Measurements from ENCODE around the gene TNNT3.

TNNT3 gene

DNA sequence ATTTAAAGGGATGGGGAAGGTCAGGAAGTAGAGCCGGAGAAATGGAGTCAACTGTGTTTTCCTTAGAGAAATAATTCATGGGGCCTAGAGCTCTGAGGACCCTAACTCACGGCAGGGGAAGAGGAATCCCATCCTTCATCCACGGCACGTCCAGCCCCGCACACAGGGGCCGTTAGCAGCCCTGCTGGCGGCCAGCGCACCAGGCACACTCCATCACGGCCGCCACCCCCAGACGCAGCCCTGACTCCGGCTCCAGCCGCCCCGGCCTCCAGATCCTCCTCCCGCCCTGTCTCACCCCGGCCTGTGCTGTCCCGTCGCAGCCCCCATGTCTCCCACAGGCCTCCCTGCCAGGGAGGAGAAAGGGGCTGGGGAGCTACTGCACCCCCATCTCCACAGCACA lies 38.9 kb downstream of the TNNT3 start:
- no peak for DNase-seq (ENCODE audit: low spot score)

DNA sequence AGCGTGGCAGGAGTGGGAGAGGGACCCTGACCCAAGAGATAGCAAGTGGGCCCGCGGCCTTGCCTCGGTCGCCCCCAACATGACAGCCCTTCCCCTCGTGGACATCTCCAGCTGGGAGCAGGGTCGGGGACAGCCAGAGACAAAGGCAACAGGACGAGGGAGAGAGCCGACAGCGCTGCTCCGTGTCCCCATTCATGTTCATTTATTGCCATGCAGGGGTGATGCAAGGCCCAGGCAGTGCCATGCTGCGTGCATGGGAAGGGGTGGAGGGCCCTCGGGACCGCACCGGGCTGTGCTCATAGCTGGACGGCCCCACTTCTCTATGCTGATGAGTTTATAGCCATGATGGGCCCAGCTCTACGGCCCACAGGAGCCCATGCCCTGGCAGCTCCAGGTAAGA lies 40.3 kb downstream of the TNNT3 start:
- DNase-seq (ENCODE audit: low spot score), result no peak

DNA sequence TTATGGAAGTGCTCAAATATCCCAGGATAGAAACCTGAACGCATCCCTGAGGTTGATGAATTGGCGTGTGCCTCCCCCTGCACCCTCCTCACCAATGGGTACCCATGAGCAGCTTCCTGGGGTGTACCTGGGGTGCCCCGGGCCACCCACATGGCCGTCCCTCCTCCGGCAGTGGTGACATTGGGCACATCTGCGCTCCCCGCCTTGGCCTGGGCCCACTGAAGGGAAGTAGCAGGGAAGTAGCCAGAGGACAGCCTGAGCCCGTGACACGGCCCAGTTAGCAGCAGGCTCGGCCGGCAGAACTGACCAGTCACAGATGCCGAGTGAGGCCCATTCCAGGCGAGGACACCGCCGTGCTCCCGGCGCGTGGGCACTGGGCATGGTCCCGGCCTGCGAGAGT lies 44.4 kb downstream of the TNNT3 start:
- no peak for DNase-seq (ENCODE audit: low spot score)

DNA sequence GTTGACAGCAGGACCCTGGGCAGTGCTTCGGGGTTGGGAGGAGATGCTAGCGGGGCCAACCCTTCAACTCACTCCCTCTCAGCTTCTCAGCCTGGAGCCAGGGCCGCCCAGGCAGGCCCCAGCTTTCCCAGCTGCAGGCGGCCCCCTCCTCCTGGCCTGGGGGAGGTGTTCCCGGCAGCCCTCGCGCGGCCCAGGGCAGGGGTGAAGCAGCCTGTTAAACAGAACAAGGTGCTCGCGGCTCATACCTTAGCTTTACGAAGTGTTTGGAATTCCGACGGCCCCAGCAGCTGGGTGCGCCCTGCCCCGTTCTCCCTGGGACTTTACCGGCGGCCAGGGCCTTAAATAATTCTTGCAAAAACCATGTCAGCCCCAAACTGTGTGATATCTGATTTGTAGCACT lies 44.8 kb downstream of the TNNT3 start:
- no peak for DNase-seq (ENCODE audit: low spot score)

DNA sequence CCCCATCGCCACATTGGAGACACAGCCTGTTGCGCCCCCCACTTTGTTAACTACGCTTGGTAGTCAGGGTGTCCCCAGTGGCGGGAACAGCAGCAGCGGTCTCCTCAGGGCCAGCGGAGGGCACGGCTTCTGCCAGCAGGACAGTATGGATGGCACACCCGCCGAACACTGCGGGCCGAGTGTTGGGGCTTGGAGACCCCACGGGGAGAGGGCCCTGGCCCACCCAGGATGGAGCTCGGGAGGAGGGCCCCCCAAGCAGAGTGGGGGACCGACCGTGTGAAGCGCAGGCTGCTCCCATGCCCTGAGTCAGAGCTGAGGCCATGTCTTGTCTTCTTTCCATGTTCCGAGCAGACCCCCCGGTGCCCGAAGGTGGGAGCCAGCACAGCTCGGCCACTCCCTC lies 45.5 kb downstream of the TNNT3 start:
- no peak for DNase-seq (ENCODE audit: low spot score)

DNA sequence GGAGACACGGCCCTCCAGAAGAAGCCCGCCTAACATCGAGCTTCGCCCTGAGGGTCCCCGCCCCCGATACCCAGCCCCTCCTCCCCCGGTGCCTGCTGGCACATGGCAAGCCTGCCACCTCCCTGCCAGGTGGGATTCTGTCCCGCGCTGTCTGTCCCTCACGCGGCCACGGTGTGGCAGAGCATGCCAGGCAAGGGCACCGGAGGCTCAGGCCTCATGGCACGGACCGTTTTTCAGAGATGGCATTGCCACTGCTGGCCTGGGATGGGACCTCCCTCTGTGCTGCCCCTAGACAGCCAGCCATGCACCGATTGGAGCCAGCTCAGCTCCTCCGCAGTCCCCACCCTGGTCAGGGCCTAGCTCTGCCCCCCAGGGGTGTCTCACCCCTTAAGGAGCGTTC lies 47.0 kb downstream of the TNNT3 start:
- DNase-seq (ENCODE audit: low spot score), result no peak

DNA sequence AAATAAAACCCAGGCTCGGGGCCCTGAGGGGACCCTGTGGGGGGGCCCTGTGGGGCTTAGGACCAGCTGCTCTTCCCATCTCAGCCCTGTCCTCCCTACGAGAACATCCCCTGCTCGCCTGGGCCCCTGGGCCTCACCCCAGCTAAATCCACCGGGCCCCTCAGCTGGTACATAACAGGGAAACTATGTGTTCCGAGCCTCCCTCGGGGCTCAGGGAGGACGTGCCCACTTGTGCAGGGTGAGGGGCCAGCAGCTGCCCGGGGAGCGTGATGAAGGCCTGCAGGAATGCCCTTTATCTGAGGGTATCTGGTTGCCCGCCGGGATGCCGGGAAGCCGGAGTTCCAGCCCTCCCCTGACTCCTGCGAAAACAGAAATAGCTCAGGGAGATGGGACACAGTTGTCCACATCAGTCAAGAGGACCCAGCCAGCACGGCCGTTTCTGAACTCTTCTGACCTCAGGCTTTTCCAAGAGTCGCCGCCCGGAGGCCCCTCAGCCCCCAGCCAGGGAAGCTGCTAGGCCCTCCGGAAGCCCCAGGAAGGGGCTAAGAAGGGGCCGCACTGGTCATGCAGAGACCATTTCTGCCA lies 48.2 kb downstream of the TNNT3 start:
- no peak for DNase-seq (ENCODE audit: low spot score)

DNA sequence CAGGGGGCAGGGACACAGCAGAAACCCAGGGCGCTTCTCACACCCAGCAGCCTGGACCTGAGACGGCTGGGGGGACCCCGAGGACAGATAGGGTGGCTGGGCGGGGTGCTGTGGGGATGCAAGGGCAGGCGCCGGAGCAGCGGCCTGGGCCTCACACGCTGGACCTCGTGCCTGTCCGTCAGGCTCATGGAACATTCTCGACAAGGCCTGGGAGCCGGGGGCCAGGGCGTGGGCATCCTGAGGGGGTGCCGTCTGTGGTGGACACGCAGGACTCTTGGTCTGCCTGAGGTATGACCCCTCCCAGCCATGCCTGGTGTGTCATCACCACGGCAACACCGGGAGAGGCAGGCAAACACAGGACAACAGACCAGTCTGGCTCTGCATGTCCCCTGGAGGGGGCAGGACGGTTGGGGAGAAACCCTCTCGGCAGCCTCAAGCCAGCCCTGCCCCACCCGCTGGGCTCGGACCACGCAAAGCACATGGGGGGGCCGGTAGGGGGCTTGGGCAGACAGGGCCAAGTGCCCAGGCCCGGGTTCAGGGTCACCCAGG lies 49.0 kb downstream of the TNNT3 start:
- no peak for DNase-seq (ENCODE audit: low spot score)

DNA sequence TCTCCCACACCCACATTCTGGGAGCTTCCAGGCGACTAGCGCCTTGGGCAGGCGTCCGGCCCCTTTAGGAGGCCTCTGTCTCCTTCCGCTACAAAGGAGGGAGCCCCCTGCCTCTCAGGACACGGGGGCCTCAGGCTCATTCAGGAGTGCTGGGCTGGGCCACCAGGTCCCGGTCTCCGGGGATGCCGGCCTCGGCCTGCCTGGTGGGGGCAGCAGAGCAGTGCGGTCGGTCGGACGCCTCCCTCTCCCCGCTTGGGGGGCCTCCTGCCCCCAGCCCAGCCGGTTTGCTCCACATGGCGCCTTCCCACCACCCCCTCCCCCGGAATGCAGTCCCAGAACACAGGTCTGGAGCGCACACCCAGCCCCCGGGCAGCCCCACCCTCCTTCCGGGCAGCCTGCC lies 49.5 kb downstream of the TNNT3 start:
- DNase-seq (ENCODE audit: low spot score), result no peak

DNA sequence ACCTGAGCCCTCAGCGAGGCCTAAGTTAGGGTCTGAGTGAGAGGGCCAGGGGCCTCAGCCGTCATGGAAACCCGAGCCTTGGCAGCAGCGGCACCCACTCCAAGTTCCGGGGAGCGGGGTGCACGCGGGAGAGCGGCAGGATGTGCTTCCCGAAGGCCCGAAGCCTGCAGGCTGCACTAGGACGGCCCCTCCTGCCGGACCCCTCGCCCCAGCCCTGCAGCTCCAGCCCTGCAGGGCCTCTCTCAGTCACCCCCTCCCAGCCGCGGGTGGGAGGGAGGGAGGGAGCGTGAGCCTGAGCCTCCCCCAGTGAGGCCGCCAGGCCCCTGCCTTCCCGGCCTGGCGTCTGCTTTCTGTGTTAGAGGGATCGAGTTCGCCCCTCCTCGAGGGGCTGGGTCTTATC lies 50.3 kb downstream of the TNNT3 start:
- DNase-seq (ENCODE audit: low spot score), result no peak

DNA sequence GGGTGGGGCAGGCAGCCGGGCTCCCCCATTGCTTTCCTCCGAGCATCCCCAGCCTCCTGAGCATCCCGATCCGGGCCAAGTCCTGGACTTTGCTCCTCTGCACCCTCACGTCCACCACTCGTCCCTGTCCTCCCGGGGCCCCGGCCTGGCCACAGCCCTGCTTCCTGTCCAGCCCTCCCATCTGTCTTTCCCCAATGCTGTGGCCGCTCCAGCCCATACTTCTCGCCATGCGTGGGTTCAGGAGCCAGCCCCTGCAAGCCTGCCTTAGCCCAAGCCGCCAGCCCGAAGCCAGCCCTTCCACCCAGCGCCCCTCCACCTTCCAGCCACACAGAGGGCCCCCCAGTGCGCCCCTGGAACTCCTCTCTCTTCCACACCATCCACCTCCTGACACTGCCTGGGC lies 51.5 kb downstream of the TNNT3 start:
- DNase-seq (ENCODE audit: low spot score), result no peak

DNA sequence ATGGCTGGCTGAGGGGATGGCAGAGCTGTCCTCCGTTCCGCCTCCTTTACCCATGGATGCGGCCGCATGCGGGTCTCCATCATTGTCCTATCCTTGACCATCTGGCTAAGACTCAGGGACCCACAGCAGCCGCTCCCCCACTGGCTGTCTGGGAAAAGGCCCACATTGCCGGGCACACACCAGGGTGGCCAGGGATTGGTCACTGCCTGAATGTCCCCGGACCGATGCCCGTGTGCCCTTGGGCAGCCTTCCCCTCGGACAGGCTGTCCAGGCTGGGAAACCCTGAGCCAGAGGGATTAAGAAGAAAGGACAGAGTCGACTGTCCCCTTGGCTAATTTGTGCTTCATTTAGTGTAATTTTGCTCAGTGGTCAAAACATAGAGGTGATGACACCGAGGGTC lies 55.7 kb downstream of the TNNT3 start:
- DNase-seq (ENCODE audit: low spot score), result no peak

DNA sequence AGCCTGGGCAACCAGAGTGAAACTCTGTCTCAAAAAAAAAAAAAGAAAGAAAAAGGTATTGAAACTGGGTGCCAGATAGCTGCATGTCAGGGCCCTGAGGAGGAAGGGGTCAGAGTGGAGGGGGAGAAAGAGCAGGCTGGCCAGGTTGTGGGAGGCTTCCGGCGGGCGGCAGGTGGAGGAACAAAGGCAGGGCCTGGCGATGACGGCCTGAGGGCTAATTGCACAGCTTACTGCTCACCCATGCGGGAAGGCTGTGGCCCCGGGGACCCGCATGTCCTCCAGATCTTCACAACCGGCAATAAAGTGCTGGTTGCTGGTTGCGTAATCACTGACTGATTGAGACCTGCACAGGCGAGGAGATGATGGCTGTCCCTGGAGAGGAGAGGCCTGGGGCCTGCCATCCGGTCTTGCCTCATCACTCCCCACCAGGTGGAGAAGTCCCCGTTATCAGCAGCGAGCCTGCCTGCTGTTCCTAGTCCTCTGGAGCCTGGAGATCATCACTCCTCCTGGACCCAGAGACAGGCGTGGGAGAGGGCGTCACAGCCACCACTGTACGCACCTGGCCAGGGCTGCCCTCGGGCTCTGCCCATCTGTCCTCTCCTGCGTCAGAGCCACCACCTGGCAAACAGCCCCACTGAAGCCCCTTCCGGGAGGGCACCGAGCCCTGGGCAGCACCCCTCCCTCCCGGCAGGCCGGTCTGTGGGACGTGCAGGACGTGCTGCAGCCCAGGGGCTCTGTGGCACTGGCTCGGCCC lies 59.4 kb downstream of the TNNT3 start:
- no peak for DNase-seq (ENCODE audit: low spot score)

DNA sequence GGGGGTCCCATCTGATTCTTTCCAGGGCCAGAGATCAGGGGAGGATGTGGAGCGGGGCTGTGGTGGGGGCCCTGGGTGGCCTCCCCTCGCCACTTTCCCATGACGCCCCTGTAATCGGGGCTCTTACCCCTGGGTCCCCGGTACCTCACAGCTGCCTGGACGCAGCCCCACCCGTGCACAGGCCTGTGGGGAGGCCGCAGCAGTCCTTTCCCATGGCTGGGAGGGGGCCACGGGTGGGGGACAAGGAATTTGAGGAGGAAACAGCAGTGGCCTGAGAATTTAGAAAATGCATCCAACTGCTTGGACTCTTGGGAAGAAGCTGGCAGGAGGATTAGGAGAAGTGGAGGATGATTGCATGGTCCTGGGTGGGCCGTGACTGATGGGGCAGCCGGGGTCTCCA lies 60.1 kb downstream of the TNNT3 start:
- DNase-seq (ENCODE audit: low spot score), result no peak

DNA sequence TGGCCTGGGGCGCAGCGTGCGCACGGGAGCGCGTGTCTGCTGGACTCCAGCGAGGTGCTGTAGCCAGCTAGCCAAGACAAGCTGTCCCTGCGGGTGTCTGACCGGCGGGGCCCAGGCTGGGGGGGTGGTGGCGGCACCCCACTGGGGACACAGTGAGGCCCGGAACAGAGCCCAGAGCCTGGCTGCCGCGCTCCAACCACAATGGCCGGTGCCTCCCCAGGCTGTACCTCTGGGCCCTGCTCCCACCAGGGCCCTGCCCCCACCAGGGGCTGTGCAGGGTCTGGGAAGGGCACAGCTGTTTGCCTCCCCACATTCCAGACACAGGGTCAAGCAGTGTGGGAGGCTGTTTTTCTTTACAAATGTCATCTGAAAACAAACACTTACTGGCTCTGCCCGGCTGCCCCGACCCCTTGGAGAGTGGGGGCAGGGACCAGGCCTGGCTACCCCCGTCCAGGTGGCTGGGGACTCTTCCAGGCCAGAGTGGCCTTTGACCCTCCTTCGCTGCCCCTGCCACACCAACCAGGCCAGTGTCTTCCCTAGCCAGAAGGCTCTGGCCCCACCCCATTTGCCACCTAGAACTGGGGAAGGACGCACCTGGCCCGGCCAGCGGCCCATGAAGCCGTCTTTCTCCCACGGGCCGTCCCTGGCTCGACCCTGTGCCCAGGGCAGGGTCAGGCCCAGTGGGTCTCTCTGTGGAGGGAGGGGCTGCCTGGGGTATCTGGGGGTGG lies 63.5 kb downstream of the TNNT3 start:
- no peak for DNase-seq (ENCODE audit: low spot score)

DNA sequence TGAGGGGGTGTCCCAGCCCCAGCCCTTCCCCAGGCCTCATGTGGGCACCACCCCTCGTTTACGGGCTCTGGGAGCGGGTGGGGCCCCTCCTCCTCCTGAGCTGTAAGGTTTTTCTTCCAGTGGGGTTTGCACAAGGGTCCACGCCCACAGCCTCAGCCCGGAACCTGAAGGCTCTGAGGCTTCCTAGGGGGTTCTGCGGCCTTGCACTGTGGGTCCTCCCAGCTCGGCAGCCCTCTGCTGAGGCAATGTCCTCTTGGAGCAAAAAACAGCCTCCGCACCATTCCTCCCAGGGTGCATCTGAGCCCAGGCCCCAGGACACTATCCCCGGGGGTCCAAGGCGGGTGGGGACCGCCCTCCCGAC lies 64.1 kb downstream of the TNNT3 start:
- DNase-seq (ENCODE audit: low spot score), result no peak

DNA sequence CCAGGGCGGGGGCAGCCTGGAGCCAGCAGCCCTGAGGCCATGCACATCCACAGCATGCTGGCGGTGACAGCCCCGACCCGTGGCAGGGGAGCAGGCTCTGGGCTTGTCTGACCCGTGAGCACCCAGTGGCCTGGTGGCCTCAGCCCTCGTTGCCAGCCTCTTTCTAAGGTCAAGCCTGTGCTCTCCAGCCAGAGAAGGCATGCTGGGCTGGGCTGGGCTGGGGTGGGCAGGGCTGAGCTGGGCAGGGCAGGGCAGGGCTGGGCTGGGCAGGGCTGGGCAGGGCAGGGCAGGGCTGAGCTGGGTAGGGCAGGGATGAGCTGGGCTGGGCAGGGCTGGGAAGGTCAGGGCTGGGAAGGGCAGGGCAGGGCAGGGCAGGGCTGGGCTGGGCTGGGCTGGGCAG lies 67.5 kb downstream of the TNNT3 start:
- DNase-seq (ENCODE audit: low spot score), result no peak

DNA sequence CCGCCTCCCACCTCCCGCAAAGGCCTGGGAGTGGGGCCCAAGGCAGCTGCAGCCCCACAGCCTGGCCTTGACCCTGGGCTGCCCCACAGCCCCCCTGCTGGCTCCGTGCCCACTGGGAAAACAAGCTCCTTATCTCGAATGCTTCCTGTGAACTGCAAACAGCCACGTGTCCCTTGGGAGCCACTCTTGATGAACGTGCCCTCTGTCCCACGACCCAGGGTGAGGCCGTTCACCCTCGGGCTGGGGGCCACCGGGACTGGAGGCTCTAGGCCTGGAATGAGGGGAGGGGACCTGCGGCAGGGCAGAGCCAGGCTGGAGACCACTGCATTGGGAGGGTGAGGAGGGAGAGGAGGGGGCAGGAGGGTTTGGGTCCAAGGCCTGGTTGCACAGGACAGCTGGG lies 68.7 kb downstream of the TNNT3 start:
- no peak for DNase-seq (ENCODE audit: low spot score)

All from AG08396 (cell line).